ENCODE results near the gene RBM47. TPM values are rescaled to one million over a fixed set of nuclear protein-coding genes. Genes with fewer than 3 reads are reported as not detected.

RBM47 gene
- total and polyA plus RNA-seq, 9 of the 15 experiments (the other 6 are each of a cell fraction or from before 2014, with no cell fraction given): 1.4 to 6.4 (median 3.3) TPM

GRCh38 chr4:40448875-40449274 is 180.8 kb downstream of the RBM47 start:
- Histone ChIP-seq H3K4me2 (ENCODE audit: insufficient read depth, low read length) (no peak overlapping the region), H3K36me3 (ENCODE audit: control insufficient read depth, insufficient read depth, low read length) (no peaks in the 10 kb centered on the region), H3K9ac (ENCODE audit: insufficient read depth in 1 of 2, low read depth in 2 of 2, low read length in 2 of 2) (no peak overlapping the region), H3K9me1 (ENCODE audit: control insufficient read depth, insufficient read depth, low read length) (no peaks in the 10 kb centered on the region), H2AFZ (ENCODE audit: low read depth, low read length) (no peak overlapping the region), H4K20me1 (replicated peaks; ENCODE audit: control insufficient read depth, insufficient read depth, low read length) (no peaks in the 10 kb centered on the region), H3K27ac (ENCODE audit: extremely low read depth, low read depth, low read length) (no peak overlapping the region), H3K79me2 (ENCODE audit: control insufficient read depth, insufficient read depth, low read length) (no peaks in the 10 kb centered on the region), H3K9me3 (replicated peaks; ENCODE audit: control insufficient read depth, insufficient read depth, low read depth, low read length) (no peaks in the 10 kb centered on the region), H3K4me3 (no peak overlapping the region), H3K27me3 (ENCODE audit: control insufficient read depth in 2 of 2, insufficient read depth in 2 of 2, low read length in 2 of 2) (no peaks in the 10 kb centered on the region), H3K4me1 (replicated peaks in 1 of 2; ENCODE audit: control insufficient read depth in 2 of 2, insufficient read depth in 2 of 2, low read length in 2 of 2) (no peaks in the 10 kb centered on the region)
- FAIRE-seq: no peak
- ChIA-PET POLR2A (no interaction called here), CTCF (ENCODE audit: low intra/inter-chr PET ratio) (no interaction called here)
- TF ChIP-seq USF1 (CRISPR knock-in tag; IDR thresholded peaks at IDR 0.05) (no peak), FOSL1 (tag; conservative IDR thresholded peaks at IDR 0.05) (no peak), ZNF699 (CRISPR knock-in tag; IDR thresholded peaks at IDR 0.05; ENCODE audit: insufficient replicate concordance) (no peak), KAT8 (IDR thresholded peaks at IDR 0.05; ENCODE audit: low read depth) (no peak), ZNF398 (CRISPR knock-in tag; IDR thresholded peaks at IDR 0.05) (no peak), ZNF655 (CRISPR knock-in tag; IDR thresholded peaks at IDR 0.05) (no peak), EP400 (IDR thresholded peaks at IDR 0.05) (no peak), MED1 (CRISPR knock-in tag; IDR thresholded peaks at IDR 0.05; ENCODE audit: borderline replicate concordance) (no peak), ZBTB7A (IDR thresholded peaks at IDR 0.05; ENCODE audit: borderline replicate concordance, control insufficient read depth, low read depth, low read length) (no peak), CHCHD3 (CRISPR knock-in tag; IDR thresholded peaks at IDR 0.05) (no peak), JUN (IDR thresholded peaks at IDR 0.05; ENCODE audit: borderline replicate concordance, low read depth, low read length) (no peak), JUN (CRISPR knock-in tag; IDR thresholded peaks at IDR 0.05; ENCODE audit: borderline replicate concordance) (no peak), ZNF324 (CRISPR knock-in tag; IDR thresholded peaks at IDR 0.05) (no peak)
- 32% methylated on average over 4 of the region's 4 CpGs for WGBS (ENCODE audit: insufficient coverage, low coverage, missing lambda C conversion rate)
- no peak for DNase-seq (ENCODE audit: extremely low read depth in 1 of 4, low spot score in 3 of 4)
- intact Hi-C loops (cut with micrococcal nuclease): no loop called here
- no peak for ATAC-seq
- BruUV-seq (replicated peaks): no TSS peak
- in situ Hi-C loops (cut with MboI): no loop called here
